A673 (cell line): ENCODE data around the gene CAPN1. TPM values are rescaled to one million over a fixed set of nuclear protein-coding genes. Genes with fewer than 3 reads are reported as not detected.
"Not testable (repeated sequence)": the region's sequence is repeated elsewhere in the genome, so short reads cannot be mapped to it uniquely, and the experiment has no call there.

Experiments
- BruUV-seq: library from RNA; stranded (reverse); fragments of 400-500 nt; replicated peaks from 2 replicates; lab custom pipeline; 2021; lab: Mats Ljungman, UMichigan
- CTCF ChIA-PET: fragments of 300-600 bp; sonication (Branson Sonifier 250); formaldehyde crosslinking; loops from one replicate; lab custom pipeline; 2022; ENCODE audit warnings: antibody characterized with exemption; lab: Charles Lee
- POLR2A ChIA-PET: fragments of 300-600 bp; sonication (Branson Sonifier 250); formaldehyde crosslinking; loops from one replicate; lab custom pipeline; 2022; ENCODE audit warnings: antibody characterized with exemption; ENCODE audit not compliant: low non-redundant PET; lab: Charles Lee
- DNase-seq: peaks from one replicate; pipeline ENCODE4 v3.0.0-alpha.2; 2015; ENCODE audit warnings: low spot score
- H3K27ac ChIP-seq: fragments of 200-600 bp; sonication (generic); 2 replicates; pipeline ENCODE4 v1.5.1; 2016; ENCODE audit warnings: mixed run types, low read depth, mild to moderate bottlenecking, mixed read lengths, antibody characterized with exemption, low read length; ENCODE audit not compliant: poor library complexity, severe bottlenecking
- H3K27me3 ChIP-seq: fragments of 200-600 bp; sonication (generic); replicated peaks from 2 replicates; pipeline ENCODE4 v1.6.1; 2017; ENCODE audit warnings: mixed run types, low read depth, mild to moderate bottlenecking, mixed read lengths, antibody characterized with exemption, low read length; ENCODE audit not compliant: insufficient read depth, poor library complexity
- H3K36me3 ChIP-seq: fragments of 200-600 bp; sonication (generic); 2 replicates; pipeline ENCODE4 v1.6.1; 2016; ENCODE audit warnings: mixed run types, mild to moderate bottlenecking, mixed read lengths, antibody characterized with exemption, low read length; ENCODE audit not compliant: insufficient read depth, poor library complexity, severe bottlenecking
- H3K4me1 ChIP-seq: fragments of 200-600 bp; sonication (generic); 2 replicates; pipeline ENCODE4 v1.6.1; 2017; ENCODE audit warnings: mixed run types, mild to moderate bottlenecking, mixed read lengths, antibody characterized with exemption, low read length; ENCODE audit not compliant: insufficient read depth, poor library complexity, severe bottlenecking
- H3K4me3 ChIP-seq: fragments of 200-600 bp; sonication (generic); 2 replicates; pipeline ENCODE4 v1.5.1; 2016; ENCODE audit warnings: low read depth, mixed run types, mild to moderate bottlenecking, mixed read lengths, low read length; ENCODE audit not compliant: poor library complexity, severe bottlenecking
- H3K9me3 ChIP-seq: fragments of 200-600 bp; sonication (generic); 2 replicates; pipeline ENCODE4 v1.6.1; 2016; ENCODE audit warnings: mixed run types, low read depth, mild to moderate bottlenecking, mixed read lengths, antibody characterized with exemption, low read length; ENCODE audit not compliant: poor library complexity, severe bottlenecking
- CTCF ChIP-seq: fragments of 300-800, 200-600 bp; sonication (generic); conservative IDR thresholded peaks from 2 replicates; pipeline ENCODE4 v1.5.1; 2017; ENCODE audit warnings: low read depth, mild to moderate bottlenecking, antibody characterized with exemption, low read length, moderate library complexity, mixed read lengths
- EZH2 ChIP-seq: fragments of 200-600 bp; sonication (generic); IDR thresholded peaks from 2 replicates; pipeline ENCODE4 v1.6.1; 2017; ENCODE audit warnings: borderline replicate concordance, low read depth, mild to moderate bottlenecking, mixed read lengths, antibody characterized with exemption, low read length; ENCODE audit not compliant: poor library complexity, severe bottlenecking
- intact Hi-C: fragments of 100-400 bp; cut with micrococcal nuclease; formaldehyde crosslinking; loops from one replicate; pipeline ENCODE4 v1.10.0; 2022; ENCODE audit not compliant: unreplicated experiment
- total RNA-seq: library from RNA; stranded (reverse); gene quantifications from 2 replicates; pipeline ENCODE4 v1.2.3, GENCODE V29; 2021

The CAPN1 gene
- total RNA-seq, 1 experiment from 2014 or later: 79.9 TPM

GRCh38 chr11:65169164-65169641 is 12.5 kb upstream of the CAPN1 start:
- no peaks in the 10 kb centered on the region for H3K9me3 ChIP-seq
- DNase-seq: no peak
- ChIA-PET POLR2A (no interaction called here), CTCF (no interaction called here)
- intact Hi-C loops: no loop called here
- no peak overlapping the region for H3K4me3 ChIP-seq
- no TSS peak for BruUV-seq
- TF ChIP-seq EZH2 (no peak), CTCF (no peak)
- no peaks in the 10 kb centered on the region for H3K36me3 ChIP-seq
- no peak overlapping the region for H3K27ac ChIP-seq
- H3K4me1 ChIP-seq: no peaks in the 10 kb centered on the region
- H3K27me3 ChIP-seq: no peaks in the 10 kb centered on the region

- Histone ChIP-seq H3K4me1 (no peaks in the 10 kb centered on the region), H3K27me3 (no peaks in the 10 kb centered on the region), H3K36me3 (no peaks in the 10 kb centered on the region), H3K4me3 (no peak within 1 kb of the TSS), H3K9me3 (no peaks in the 10 kb centered on the region), H3K27ac (no peak within 1 kb of the TSS)
- ChIA-PET POLR2A (no interaction called here), CTCF (no interaction called here)
- TF ChIP-seq CTCF: no peak
- TF ChIP-seq EZH2: no peak
- DNase-seq: no peak
- intact Hi-C loops: no loop called here
- BruUV-seq: no TSS peak
Observed at GRCh38 chr11:65170058-65170534, 11.6 kb upstream of the CAPN1 start, which contains the start of gene SPDYC. Gene SPDYC (plus strand): TSS chr11:65170233. CDS start chr11:65171358, 1,125 bp downstream.

GRCh38 chr11:65172600-65172999 is 9.1 kb upstream of the CAPN1 start:
- BruUV-seq: no TSS peak
- no peaks in the 10 kb centered on the region for H3K9me3 ChIP-seq
- CTCF ChIA-PET: no interaction called here
- no peaks in the 10 kb centered on the region for H3K36me3 ChIP-seq
- TF ChIP-seq CTCF: no peak
- TF ChIP-seq EZH2: no peak
- no peaks in the 10 kb centered on the region for H3K4me1 ChIP-seq
- no peak overlapping the region for H3K27ac ChIP-seq
- H3K4me3 ChIP-seq: no peak overlapping the region
- POLR2A ChIA-PET: no interaction called here
- no peak for DNase-seq
- no peaks in the 10 kb centered on the region for H3K27me3 ChIP-seq
- intact Hi-C loops: no loop called here

GRCh38 chr11:65174571-65175010 is 7.1 kb upstream of the CAPN1 start:
- H3K4me1 ChIP-seq, H3K27me3 ChIP-seq, H3K4me3 ChIP-seq, H3K9me3 ChIP-seq, BruUV-seq, POLR2A ChIA-PET, H3K27ac ChIP-seq, DNase-seq, intact Hi-C loops, H3K36me3 ChIP-seq: not testable (repeated sequence)
- CTCF ChIA-PET: interaction anchor here (0.6 kb wide), 1 partner anchor 17 kb away, joined by 4 read pairs; no protein-coding TSS in a partner anchor
